HepG2 (cell line): ENCODE results near the gene NOXO1. TPM values are rescaled to one million over a fixed set of nuclear protein-coding genes. Genes with fewer than 3 reads are reported as not detected.
A peak's percentile ranks its signal among the peaks of the same experiment; 100 is the strongest.

Source experiments
- BORCS8-MEF2B ChIP-seq: sonication (generic); formaldehyde crosslinking; IDR thresholded peaks from 2 replicates; pipeline ENCODE4 v1.8.0; 2022; ENCODE audit warnings: mild to moderate bottlenecking, missing genetic modification reagents
- CCDC6 ChIP-seq: sonication (generic); formaldehyde crosslinking; IDR thresholded peaks from 2 replicates; pipeline ENCODE4 v1.8.1; 2022; ENCODE audit warnings: mild to moderate bottlenecking, missing genetic modification reagents, moderate library complexity
- DPF2 ChIP-seq: sonication (generic); formaldehyde crosslinking; IDR thresholded peaks from 2 replicates; pipeline ENCODE4 v1.4.0; 2020; ENCODE audit warnings: mild to moderate bottlenecking, low read depth, missing genetic modification reagents, borderline replicate concordance
- GTF2F1 ChIP-seq: fragments of 150-350 bp; IDR thresholded peaks from 2 replicates; pipeline ENCODE4 v1.6.1; 2014; ENCODE audit warnings: low read length
- HDAC1 ChIP-seq: sonication (generic); formaldehyde crosslinking; IDR thresholded peaks from 2 replicates; pipeline ENCODE4 v1.5.1; 2020; ENCODE audit warnings: mild to moderate bottlenecking, missing genetic modification reagents
- HIVEP1 ChIP-seq: sonication (generic); formaldehyde crosslinking; IDR thresholded peaks from 2 replicates; pipeline ENCODE4 v1.4.0; 2020; ENCODE audit warnings: mild to moderate bottlenecking, missing genetic modification reagents
- LBX2 ChIP-seq: sonication (generic); formaldehyde crosslinking; IDR thresholded peaks from 2 replicates; pipeline ENCODE4 v1.5.0; 2020; ENCODE audit warnings: missing genetic modification reagents, mild to moderate bottlenecking, borderline replicate concordance
- NFRKB ChIP-seq: fragments of 450-650 bp; IDR thresholded peaks from 2 replicates; pipeline ENCODE4 v1.6.1; 2017
- NFYC ChIP-seq: IDR thresholded peaks from 2 replicates; pipeline ENCODE4 v1.6.1; 2016; ENCODE audit warnings: missing genetic modification reagents, missing compliant biosample characterization
- NRL ChIP-seq: sonication (generic); formaldehyde crosslinking; IDR thresholded peaks from 2 replicates; pipeline ENCODE4 v1.5.0; 2020; ENCODE audit warnings: missing genetic modification reagents, mild to moderate bottlenecking, moderate library complexity, borderline replicate concordance
- SATB2 ChIP-seq: sonication (generic); formaldehyde crosslinking; IDR thresholded peaks from 2 replicates; pipeline ENCODE4 v1.5.0; 2020; ENCODE audit warnings: missing genetic modification reagents
- SIN3B ChIP-seq: fragments of 150-350 bp; IDR thresholded peaks from 2 replicates; pipeline ENCODE4 v1.6.1; 2014; ENCODE audit warnings: low read length
- SNAPC4 ChIP-seq: sonication (generic); formaldehyde crosslinking; IDR thresholded peaks from 2 replicates; pipeline ENCODE4 v1.4.0; 2020; ENCODE audit warnings: mild to moderate bottlenecking, missing genetic modification reagents
- SPEN ChIP-seq: sonication (generic); formaldehyde crosslinking; IDR thresholded peaks from 2 replicates; pipeline ENCODE4 v1.5.1; 2020; ENCODE audit warnings: low read depth, mild to moderate bottlenecking, missing genetic modification reagents
- THAP8 ChIP-seq: sonication (generic); formaldehyde crosslinking; IDR thresholded peaks from 2 replicates; pipeline ENCODE4 v1.5.1; 2020; ENCODE audit warnings: missing genetic modification reagents, mild to moderate bottlenecking, borderline replicate concordance
- ZBTB26 ChIP-seq: IDR thresholded peaks from 2 replicates; pipeline ENCODE4 v1.6.1; 2016; ENCODE audit warnings: missing compliant biosample characterization, missing genetic modification reagents, borderline replicate concordance
- ZFX ChIP-seq: sonication (generic); formaldehyde crosslinking; IDR thresholded peaks from 2 replicates; pipeline ENCODE4 v1.4.0; 2020; ENCODE audit warnings: mild to moderate bottlenecking, low read depth, missing genetic modification reagents, moderate library complexity
- ZNF251 ChIP-seq: sonication (generic); formaldehyde crosslinking; IDR thresholded peaks from 2 replicates; pipeline ENCODE4 v1.9.0; 2021; ENCODE audit warnings: mild to moderate bottlenecking, missing genetic modification reagents
- ZNF276 ChIP-seq: sonication (generic); formaldehyde crosslinking; IDR thresholded peaks from 2 replicates; pipeline ENCODE4 v1.4.0; 2020; ENCODE audit warnings: mild to moderate bottlenecking, low read depth, missing genetic modification reagents
- ZNF329 ChIP-seq: sonication (generic); formaldehyde crosslinking; IDR thresholded peaks from 2 replicates; pipeline ENCODE4 v1.9.0; 2021; ENCODE audit warnings: low read depth, mild to moderate bottlenecking, missing genetic modification reagents
- ZNF451 ChIP-seq: sonication (generic); formaldehyde crosslinking; IDR thresholded peaks from 2 replicates; pipeline ENCODE4 v1.5.0; 2020; ENCODE audit warnings: mild to moderate bottlenecking, missing genetic modification reagents
- polyA plus RNA-seq, 8 experiments: library from polyadenylated mRNA; depleted of rRNA in 3 of 8; stranded (reverse) in 7 of 8; unstranded in 1 of 8; fragments of >200 nt; fragmentation: Illumina TruSeq in 4 of 8; extraction: Trizol in 4 of 8; gene quantifications; 2 replicates each; pipeline versions ENCODE4 v1.2.1 to v1.2.3, GENCODE V29; 2011 to 2016; ENCODE audit warnings: low read depth in 4 of 8, missing spikeins in 1 of 8, mixed read lengths in 1 of 8; ENCODE audit not compliant: insufficient read depth in 1 of 8
- total RNA-seq, 5 experiments: library from RNA; depleted of rRNA; stranded (reverse); fragments of >200 nt; fragmentation: Illumina TruSeq; extraction: Trizol; gene quantifications; 2 replicates each; pipeline ENCODE4 v1.2.3, GENCODE V29; 2016; ENCODE audit warnings: low read depth in 1 of 5

NOXO1 gene
- total and polyA plus RNA-seq, 2 of the 13 experiments (the other 11 are each of a cell fraction or from before 2014, with no cell fraction given) = 0.69 to 1.4 TPM

GRCh38 chr16:2009791-2010510 lies 28.7 kb upstream of the NOXO1 start, which contains the start of gene ZNF598 (continued):
- 0 out of 2 replicates have a peak, but pooled peaks have one; percentile 26 for TF ChIP-seq SNAPC4 (CRISPR knock-in tag)
- TF ChIP-seq GTF2F1 = no peak
- TF ChIP-seq THAP8 (CRISPR knock-in tag) = no peak
- TF ChIP-seq SATB2 (CRISPR knock-in tag) = no peak
- no peak; the same call in none of the 2 replicates for TF ChIP-seq BORCS8-MEF2B (CRISPR knock-in tag)
- peak; percentile 36; the same call in 1 of the 2 replicates for TF ChIP-seq NRL (CRISPR knock-in tag)
- peak; percentile 67; the same call in 1 of the 2 replicates for TF ChIP-seq HDAC1 (CRISPR knock-in tag)
- TF ChIP-seq ZFX = peak; percentile 93
- TF ChIP-seq ZNF251 (CRISPR knock-in tag) = no peak
- TF ChIP-seq ZBTB26 (CRISPR knock-in tag) = no peak; the same call in 1 of the 2 replicates
- TF ChIP-seq ZNF451 (CRISPR knock-in tag) = no peak
- TF ChIP-seq CCDC6 (CRISPR knock-in tag) = no peak
- TF ChIP-seq NFRKB = no peak
- TF ChIP-seq NFYC = peak; percentile 17; the same call in 1 of the 2 replicates
- TF ChIP-seq LBX2 = no peak
- TF ChIP-seq DPF2 (CRISPR knock-in tag) = no peak
- 0 out of 2 replicates have a peak, but pooled peaks have one; percentile 41 for TF ChIP-seq ZNF329 (CRISPR knock-in tag)
- TF ChIP-seq SIN3B = 0 out of 2 replicates have a peak, but pooled peaks have one; percentile 34
- peak; percentile 92 for TF ChIP-seq SPEN (CRISPR knock-in tag)
- TF ChIP-seq ZNF276 (CRISPR knock-in tag) = 0 out of 2 replicates have a peak, but pooled peaks have one; percentile 19
- TF ChIP-seq HIVEP1 = 0 out of 2 replicates have a peak, but pooled peaks have one; percentile 36
